Fibroblast of skin of back (primary cell): ENCODE measurements around the gene CHD5.

Source experiments
- DNase-seq: peaks from one replicate; pipeline ENCODE4 v3.0.0-alpha.2; 2013

The CHD5 gene

DNA sequence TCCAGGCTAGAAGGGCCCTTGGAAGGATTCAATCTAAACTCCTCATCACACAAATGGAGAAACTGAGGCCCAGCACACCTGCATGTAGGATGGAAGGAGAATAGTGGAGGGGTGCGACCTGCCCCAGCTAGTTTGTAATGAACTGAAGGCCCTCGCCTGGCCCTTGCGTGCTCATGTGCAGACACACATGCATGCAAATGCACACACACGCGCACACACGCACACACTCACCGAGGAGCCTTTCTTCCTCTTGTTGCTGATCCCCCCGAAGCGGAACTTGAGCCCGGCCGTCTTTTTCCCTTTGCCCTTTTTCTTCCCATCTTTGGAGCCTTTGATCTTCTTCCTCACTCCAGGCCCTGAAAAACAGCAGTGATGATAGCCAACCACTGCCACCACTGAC, 27.9 kb downstream of the CHD5 start:
- DNase-seq, result no peak

DNA sequence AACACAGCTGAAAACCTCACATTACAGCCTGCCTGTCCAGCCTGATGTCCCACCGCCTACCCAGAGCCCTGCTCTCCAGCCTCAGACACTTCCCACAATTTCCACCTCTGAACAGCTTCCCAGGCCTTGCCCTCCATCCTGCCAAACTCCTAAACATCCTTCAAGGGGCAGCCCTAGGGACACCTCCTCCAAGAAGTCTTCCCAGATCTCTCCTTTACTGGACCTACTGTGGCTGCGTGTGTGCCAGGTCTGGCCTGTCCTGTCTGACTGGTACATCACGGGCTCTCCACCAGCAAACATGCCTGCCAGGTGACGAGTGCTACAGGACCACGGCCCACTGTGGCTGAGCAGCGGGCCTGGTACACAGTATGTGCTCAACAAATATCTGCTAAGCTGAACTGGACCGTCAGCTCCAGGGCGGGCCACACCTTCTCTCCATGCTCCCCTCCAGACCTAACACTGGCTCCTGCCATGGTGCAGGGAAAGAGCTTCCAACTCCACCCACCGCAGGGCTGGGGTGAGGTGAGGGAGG, 28.8 kb downstream of the CHD5 start:
- DNase-seq, result no peak

DNA sequence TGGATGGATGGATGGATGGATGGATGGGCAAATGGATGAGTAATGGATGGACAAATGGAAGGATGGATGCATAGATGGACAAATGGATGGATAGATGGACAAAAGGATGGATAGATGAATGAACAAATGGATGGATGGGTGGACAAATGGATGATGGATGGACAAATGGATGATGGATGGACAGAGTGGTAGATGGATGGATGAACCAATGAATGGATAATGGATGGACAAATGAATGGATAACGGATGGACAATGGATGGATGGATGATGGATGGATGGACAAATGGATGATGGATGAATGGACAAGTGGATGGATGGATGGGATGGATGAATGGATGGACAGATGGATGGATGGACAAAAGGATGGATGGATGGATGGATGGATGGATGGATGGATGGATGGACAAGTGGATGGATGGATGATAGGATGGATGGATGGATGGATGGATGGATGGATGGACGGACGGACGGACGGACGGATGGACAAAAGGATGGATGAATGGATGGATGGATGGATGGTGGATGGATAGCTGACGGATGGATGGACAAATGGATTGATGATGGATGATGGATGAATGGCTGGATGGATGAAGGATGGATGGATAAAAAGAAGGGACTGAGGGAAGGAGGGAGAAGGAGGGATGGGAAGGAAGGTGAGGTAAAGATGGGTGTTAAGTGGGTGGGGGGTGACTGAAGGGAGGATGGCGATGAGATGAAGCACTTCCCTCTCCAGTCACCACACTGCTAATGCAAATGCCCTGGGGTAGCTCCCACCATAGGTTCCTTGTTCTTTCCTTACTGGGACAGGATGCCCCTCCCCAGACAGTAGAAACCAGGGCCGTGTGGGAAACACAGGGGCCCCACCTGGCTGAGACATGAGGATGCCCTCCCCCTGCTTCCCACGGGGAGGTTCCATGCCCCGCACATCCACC, 29.8 kb downstream of the CHD5 start:
- DNase-seq, result no peak

DNA sequence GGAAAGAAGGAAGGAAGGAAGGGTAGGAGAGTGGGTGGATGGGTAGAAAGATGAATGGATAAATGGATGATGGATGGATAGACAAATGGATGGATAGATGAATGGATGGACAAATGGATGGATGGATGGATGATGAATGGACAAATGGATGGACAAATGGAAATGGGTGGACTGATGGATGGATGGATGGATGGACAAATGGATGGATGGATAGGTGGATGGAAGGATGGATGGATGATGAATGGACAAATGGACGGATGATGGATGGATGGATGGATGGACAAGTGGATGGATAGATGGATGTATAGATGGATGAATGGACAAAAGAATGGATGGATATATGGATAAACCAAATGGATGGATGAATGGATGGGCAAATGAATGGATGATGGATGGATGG, 30.5 kb downstream of the CHD5 start:
- DNase-seq, result no peak

DNA sequence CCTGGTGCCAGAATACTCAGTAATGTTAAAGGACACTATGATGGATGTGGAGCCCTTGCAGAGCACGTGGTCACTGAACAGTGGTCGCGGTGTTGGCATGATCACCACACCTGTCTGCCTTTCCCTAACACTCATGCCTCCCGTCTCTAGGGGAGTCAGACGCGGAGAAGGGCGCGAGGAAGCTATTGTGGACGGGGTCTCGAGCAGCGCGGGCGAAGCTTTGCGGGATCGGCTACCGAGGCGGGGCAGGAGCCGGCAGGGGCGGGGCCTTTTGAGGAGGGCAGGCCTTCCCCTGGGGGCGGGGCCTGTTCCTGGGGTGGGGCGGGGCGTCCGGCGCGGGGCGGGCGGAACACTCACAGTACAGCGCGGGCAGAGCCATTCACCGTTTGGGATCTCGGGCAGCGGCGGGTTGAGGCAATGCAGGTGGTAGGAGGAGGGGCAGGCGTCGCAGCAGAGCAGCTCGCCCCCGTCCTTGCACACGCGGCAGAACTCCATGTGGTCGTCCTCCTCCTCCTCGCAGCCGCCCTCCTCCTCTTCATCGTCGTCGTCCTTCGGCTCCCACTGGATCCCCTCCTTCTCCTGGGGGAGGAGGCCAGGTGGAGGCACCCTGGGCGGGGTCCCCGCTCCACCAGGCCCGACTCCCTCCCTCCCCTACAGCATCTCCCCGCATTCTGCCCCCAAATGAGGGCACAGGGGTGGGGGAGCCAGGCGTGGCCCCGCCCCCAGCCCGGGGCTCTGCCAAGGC, 31.5 kb downstream of the CHD5 start:
- DNase-seq, result peak; percentile 15

DNA sequence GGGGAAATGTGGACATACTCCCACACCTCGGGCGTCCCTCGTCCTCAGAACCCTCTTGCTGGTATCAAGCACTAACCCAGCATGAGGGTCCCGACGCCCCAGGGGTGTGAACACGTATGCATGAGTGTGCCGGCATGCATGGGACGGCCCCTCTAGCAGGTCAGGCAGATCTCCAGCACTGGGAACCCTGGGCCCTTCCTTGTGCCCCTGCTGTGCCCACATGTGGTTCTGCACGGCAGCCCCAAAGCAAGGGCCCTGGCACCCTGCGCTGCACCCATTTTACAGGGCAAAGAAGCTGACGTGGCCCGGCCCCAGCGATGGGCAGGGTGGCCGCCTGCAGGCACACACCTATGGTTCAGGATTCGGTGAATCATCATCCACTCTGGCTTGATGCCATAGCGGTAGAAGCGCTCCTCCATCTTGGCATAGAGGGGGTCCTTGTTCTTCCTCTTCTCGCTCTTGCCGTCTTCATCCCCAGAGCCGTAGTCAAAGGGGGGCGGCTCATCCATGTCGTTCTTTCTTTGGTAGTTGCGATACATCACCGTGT, 34.2 kb downstream of the CHD5 start:
- no peak for DNase-seq

DNA sequence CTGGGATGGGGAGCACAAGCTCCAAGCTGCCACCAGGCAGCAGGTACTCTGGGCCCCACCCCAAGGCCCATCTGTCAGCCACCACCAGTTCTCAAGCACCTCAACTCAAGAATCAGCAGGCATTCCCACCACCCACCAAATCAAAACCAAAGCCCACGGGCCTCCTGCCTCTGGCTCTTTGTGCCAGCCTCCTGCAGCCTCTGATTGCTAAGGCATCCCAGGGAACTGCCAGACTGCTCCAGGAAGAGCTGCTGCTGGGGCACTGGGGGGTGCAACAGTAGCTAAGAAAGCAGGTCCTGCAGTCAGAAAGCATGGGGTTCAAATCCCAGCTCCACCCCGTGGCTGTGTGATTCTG, 34.7 kb downstream of the CHD5 start:
- DNase-seq, result no peak

DNA sequence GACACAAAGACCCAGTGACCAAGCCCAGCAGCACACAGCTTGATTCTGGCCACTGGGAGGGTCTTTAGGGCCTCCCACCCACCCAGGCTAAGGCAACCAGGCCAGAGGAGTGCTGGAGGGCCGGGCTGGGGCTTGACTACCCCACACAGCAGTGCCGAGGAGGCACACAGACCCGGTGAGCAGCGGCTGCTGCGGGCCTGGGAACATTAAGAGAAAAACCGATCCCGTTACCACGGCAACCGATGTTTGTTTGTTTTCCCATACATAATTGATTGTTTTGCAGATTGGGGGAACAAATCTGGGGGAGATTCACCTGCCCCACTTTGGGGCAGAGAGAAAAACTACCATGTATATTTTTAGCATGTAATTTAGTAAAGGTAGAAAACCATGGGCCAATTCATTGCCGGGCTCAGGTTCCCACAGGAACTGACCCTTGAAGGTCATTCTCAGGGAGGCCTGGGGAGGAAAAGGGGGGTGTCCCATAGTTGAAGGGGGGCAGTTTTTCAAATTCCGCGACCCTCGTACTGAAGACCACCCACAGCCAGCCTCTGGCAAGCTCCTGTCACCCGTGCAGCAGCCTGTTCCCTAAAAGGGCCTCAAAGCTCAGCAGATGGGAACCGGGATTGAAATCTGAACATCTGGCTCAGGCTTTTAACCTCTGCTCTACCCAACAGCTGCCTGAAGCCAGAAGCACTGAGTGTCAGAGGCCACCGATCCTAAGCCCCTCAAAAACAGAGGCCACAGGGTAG, 35.3 kb downstream of the CHD5 start:
- no peak for DNase-seq

DNA sequence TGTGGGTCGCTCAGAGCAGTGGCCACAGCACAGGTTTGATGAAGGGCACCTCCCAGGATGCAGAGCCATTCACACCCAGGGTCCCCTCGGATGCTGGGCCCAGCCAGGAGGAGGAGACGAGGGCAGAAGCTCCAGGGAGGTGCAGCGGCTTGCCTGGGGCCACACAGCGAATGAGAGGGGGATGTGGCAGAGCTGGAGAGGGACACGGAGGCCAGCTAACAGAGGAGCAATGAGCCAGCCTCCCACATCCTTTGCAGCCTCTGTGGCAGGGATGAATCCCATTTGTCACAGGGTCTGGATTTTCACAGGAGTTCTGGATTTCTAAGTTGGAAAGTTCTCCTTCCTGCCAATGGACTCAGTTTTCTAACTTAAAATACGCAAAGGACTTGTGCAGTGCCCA, 35.9 kb downstream of the CHD5 start:
- no peak for DNase-seq

DNA sequence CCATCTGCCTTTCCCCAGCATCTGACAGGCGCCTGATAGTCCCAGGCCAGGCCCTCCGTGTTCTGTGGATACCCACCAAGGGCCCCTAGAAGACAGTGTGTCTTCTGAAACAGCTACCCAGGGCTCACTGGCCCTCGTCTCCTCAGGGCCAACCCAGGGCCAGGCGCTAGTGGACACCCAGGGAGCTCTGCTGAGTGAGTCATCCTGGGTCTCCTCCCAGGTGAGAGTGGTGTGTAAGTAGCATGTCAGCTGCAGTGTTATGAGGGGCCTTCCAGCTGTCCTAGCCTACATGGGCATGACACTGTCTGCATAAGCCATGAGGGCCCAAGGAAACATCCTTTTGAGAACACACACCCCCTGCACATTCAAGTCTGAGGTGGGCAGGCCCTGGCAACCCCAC, 36.7 kb downstream of the CHD5 start:
- DNase-seq, result no peak

DNA sequence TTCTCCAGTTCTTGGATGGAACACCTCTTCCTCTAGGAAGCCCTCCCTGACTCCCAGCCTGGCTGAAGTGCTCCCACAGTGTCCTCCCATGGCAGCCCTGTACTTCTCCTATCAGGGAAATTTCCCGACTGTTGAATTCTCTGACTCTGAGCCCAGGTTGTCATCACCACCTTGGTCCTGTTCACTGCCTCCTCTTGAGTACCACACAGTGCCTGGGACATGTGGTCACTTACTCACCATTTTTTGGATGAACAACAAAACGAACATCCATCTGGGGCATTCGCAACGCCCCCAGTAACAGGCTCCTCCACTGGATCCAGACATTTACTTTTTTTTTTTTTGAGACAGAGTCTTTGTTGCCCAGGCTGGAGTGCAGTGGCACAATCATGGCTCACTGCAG, 37.4 kb downstream of the CHD5 start:
- DNase-seq, result no peak

DNA sequence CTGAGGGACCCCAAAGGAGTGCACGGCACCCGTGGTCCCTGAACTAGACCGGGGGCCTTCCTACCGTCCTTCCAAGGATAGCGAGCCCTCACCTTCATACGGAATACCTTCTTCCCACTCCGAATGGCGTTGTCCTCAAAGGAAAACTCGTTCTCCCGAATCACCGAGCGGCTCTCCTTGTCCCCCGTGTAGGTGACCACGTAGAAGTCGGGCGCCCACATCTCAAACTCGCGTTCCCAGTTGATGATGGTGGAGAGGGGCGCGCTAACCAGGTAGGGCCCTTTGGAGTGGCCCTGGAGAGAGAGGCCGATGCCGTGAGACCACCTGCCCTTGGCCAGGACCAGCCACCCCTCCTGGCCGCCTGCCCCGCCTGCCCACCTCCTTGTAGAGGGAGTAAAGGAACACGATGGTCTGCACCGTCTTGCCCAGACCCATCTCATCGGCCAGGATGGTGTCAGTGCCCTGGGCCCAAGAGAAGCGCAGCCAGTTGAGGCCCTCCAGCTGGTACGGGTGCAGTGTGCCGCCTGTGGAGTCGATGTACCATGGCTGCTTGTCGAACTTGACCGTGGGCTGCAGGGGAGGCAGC, 38.0 kb downstream of the CHD5 start:
- DNase-seq, result no peak

DNA sequence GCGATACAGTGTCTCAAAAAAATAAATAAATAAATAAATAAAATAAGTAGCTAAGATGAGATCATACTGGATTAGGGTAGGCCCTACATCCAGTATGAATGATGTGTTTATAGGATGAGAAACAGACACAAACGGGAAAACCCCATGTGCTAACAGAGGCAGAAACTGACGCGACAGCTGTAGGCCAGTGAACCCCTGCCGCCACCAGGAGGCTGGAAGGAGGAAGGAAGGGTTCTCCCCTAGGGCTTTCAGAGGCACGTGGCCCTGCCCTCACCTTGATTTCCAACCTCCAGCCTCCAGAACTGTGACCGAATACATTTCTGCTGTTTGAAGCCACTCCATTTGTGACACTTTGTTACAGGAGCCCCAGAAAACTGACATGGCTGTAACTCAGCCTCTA, 38.5 kb downstream of the CHD5 start:
- DNase-seq, result no peak

DNA sequence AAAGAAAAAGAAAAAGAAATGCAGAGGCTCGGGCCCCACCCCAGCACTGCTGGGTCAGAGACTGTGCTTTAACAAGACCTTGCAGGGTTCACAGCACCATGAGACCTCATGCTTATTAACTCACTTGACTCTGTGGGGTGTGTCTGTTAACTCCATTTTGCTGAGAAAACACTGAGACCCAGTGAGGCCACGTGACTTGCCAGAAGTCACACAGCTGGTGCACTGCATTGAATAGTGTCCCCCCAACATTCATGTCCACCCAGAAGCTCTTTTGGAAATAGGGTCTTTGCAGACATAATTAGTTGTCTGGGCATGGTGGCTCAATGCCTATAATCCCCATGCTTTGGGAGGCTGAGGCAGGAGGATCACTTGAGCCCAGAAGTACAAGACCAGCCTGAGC, 39.7 kb downstream of the CHD5 start:
- DNase-seq, result no peak

DNA sequence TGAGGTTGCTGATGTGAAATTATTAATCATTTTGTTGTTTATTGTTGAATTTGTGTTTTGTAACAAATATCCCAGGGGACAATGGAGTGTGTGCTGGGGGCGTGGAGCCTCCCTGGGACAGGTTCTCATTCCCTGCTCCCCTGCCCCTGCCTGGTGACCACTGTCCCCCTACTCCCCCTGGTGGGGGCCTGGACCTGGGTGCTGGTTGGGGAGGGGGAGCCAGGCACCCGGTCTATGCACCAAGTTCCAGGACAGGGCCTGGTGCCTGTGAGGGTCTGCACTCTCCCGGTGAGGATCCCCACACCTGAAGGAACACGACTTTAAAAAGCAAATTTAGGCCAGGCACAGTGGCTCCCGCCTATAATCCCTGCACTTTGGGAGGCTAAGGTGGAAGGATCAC, 42.4 kb downstream of the CHD5 start:
- no peak for DNase-seq

DNA sequence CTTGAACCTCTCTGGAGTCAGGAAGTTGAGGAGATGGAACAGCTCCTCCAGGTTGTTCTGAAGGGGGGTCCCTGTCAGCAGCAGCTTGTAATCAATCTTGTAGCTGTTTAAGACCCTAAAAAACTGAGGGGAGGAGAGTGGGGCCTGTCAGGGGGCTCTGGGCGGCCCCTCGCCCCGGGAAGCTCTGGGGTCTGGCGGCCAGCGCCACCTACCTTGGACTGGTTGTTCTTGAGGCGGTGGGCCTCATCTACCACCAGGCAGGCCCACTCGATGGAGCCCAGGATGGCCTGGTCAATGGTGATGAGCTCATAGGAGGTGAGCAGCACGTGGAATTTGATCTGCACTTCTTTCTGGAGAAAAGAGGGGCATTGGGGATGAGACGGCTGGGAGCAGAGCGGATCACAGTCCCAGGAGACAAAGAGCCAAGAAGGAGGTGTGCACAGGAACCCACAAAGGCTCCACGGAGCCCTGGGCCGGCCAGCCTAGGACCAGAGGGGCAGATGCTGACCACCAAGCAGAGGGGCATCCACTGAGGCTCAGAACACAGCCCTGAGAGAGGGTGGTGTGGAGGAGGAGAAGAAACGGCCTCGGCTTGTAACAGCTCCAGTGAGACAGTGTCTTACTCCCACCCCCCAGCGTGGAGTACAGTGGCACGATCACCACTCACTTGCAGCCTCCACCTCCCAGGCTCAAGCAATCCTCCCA, 43.5 kb downstream of the CHD5 start:
- no peak for DNase-seq

DNA sequence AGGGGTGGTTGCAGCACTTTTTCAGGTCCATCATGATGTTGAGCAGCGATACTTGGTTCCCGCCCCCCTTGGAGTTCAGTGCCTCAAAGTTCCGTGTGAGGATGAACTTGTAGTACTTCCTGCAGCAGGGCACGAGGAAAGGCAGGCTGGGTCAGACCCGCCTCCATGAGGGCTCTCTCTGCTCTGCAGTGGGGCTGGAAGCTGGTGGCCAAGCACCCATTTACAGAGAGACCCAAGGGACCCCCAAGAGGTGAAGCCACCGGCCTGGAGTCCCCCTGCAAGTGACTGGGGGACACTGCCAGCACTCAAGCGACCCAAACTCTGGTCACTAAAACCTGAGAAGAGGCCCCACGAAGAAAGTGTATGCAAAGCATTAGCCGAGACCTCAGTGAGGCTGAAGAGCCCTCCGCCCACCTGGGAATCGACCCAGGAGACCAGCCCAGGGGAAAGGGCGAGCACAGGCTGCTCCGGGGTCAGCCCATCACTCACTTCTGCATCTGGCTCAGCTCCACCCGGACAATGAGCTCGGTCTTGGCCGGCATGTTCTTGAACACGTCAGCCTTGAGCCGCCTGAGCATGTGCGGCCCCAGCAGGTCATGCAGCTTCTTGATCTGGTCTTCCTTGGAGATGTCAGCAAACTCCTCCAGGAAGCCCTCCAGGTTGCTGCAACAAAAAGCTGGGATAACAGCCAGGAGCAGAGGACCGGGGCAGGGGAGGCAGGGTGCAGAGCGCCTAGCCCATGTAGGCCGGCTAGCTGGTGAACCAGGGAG, 45.2 kb downstream of the CHD5 start:
- no peak for DNase-seq

DNA sequence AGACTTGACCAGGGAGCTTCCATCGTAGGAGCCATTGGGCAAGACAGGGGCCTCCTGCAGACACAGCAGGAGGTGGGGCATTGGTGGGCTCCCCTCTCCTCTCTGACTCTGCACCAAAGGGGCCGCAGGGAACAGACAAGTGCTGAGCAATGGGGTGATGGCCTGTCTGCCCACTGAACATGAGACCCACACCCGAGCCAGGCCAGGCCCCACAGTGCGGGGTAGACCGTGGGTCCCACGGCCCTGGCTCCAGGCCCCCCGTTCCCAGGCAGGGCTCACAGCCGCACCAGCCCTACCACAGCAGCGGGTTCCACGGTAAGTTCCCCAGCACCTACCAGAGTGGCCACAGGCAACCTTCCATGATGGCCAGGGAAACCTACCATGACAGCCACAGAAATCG, 45.9 kb downstream of the CHD5 start:
- DNase-seq, result no peak

DNA sequence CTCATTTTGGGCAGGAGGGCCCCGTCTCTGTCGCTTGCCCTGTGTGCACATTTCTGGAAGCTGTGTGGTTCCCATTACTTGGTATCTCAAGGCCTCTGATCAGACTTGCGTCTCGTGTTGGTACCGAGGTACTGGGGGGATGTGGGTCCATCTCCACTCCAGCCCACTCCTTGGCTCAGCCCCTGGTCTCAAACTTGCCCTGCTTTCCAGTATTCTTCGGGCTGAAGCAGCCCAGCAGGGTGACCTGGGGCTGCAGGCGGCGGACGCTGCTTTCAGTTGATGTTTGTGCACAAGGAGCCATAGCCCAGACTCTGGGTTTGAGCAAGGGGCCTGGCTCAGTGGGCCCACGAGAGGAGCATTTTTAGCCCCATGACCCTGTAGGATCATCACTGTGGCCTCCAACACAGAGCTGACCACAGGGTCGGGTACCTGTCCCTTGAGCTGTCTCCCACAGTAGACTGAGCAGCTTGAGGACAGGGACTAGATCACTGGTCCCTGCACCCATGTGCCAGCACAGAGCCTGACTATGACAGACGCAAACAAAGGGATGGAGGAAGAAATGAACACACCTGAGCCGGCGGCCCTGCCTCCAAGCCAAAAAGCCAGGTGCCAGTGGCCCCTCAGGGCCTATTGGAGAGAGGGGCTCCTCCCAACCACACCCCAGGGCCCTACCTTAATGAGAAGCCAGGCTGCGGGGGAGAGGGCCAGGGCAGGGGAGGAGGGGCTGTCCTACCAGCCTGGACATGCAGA, 46.8 kb downstream of the CHD5 start:
- DNase-seq, result no peak

DNA sequence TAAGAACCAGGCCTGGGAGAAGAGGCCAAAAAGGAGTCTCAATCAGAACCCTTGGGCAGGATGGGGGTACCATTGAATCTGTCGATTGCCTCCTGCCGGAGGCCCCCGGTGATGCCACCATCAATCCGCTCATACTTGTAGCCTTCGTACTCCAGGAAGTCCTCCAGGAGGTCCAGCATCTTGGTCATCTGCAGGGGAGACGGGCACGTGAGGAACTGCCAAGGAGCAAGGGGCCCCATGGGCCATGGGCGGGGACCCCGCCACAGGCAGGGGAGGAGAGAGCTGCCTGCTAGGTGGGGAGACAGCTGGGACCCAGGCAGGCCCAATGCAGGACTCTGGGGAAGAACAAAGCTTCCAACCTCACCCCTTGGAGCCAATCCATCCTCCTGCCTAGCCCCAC, 48.6 kb downstream of the CHD5 start:
- no peak for DNase-seq
